Measurements from ENCODE around the gene GID8. TPM values are rescaled to one million over a fixed set of nuclear protein-coding genes. Genes with fewer than 3 reads are reported as not detected.

Gene GID8
- total and polyA plus RNA-seq, 2 experiments from 2014 or later = 41.8 to 106 TPM

DNA sequence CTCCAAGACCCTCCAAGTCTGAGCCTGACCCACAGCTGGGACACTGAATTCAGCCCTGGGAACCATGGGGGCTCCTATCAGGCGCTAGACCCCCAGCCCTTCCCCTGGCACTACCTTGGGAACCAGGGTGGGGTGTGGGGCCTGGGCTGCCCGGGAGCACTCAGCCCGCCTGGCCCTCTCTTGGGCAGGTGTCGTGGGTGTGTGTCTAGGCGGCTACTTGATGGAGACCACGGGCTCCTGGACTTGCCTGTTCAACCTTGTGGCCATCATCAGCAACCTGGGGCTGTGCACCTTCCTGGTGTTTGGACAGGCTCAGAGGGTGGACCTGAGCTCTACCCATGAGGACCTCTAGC is 29.2 kb downstream of the GID8 start:
- H3K36me3 Mint-ChIP-seq (ENCODE audit: low read depth) = no peaks in the 10 kb centered on the region; the same call in 2 of the 3 replicates
- Histone ChIP-seq H3K4me1 (ENCODE audit: insufficient read depth) (peaks cover 7% of the 10 kb centered on the region; the same call in 1 of the 2 replicates), H3F3A (replicated peaks; ENCODE audit: low read depth) (peaks cover 6% of the 10 kb centered on the region), H2AFZ (no peak overlapping the region), H3K79me2 (replicated peaks; ENCODE audit: insufficient read depth) (no peaks in the 10 kb centered on the region), H3K27ac (ENCODE audit: low read depth) (no peak overlapping the region), H3K36me3 (ENCODE audit: insufficient read depth) (no peaks in the 10 kb centered on the region), H3K4me2 (no peak overlapping the region), H3K9me2 (ENCODE audit: insufficient read depth) (no peaks in the 10 kb centered on the region), H3K4me3 (no peak overlapping the region), H3K27me3 (ENCODE audit: insufficient read depth) (no peaks in the 10 kb centered on the region), H4K20me1 (replicated peaks; ENCODE audit: insufficient read depth) (no peaks in the 10 kb centered on the region)
- no peak overlapping the region for H3K4me3 Mint-ChIP-seq
- H3K9me3 Mint-ChIP-seq = no peaks in the 10 kb centered on the region; the same call in 2 of the 3 replicates
- H3K27ac Mint-ChIP-seq = no peak overlapping the region
- ATAC-seq (no peak), DNase-seq (ENCODE audit: low spot score) (no peak)
- H3K27me3 Mint-ChIP-seq (ENCODE audit: insufficient read depth, low read depth, poor library complexity) = peaks cover 17% of the 10 kb centered on the region
- TF ChIP-seq ZNF331 (CRISPR knock-in tag; IDR thresholded peaks at IDR 0.05; ENCODE audit: low read depth) (no peak), JUNB (IDR thresholded peaks at IDR 0.05; ENCODE audit: unreplicated experiment) (no peak), POLR2AphosphoS5 (IDR thresholded peaks at IDR 0.05; ENCODE audit: low read depth) (no peak), CREB1 (CRISPR knock-in tag; IDR thresholded peaks at IDR 0.05; ENCODE audit: low read depth) (no peak), REST (IDR thresholded peaks at IDR 0.05; ENCODE audit: unreplicated experiment) (no peak), STAT1 (IDR thresholded peaks at IDR 0.05; ENCODE audit: unreplicated experiment) (no peak), EZH2 (IDR thresholded peaks at IDR 0.05; ENCODE audit: low read depth, unreplicated experiment) (no peak), CTCF (conservative IDR thresholded peaks at IDR 0.05; ENCODE audit: low read depth in 2 of 2) (no peak), NANOG (IDR thresholded peaks at IDR 0.05; ENCODE audit: borderline replicate concordance) (no peak), EZH2phosphoT487 (IDR thresholded peaks at IDR 0.05; ENCODE audit: unreplicated experiment) (no peak), ZNF114 (CRISPR knock-in tag; IDR thresholded peaks at IDR 0.05) (no peak), ETS1 (IDR thresholded peaks at IDR 0.05) (no peak)
- TF ChIP-seq, protein P1, sequence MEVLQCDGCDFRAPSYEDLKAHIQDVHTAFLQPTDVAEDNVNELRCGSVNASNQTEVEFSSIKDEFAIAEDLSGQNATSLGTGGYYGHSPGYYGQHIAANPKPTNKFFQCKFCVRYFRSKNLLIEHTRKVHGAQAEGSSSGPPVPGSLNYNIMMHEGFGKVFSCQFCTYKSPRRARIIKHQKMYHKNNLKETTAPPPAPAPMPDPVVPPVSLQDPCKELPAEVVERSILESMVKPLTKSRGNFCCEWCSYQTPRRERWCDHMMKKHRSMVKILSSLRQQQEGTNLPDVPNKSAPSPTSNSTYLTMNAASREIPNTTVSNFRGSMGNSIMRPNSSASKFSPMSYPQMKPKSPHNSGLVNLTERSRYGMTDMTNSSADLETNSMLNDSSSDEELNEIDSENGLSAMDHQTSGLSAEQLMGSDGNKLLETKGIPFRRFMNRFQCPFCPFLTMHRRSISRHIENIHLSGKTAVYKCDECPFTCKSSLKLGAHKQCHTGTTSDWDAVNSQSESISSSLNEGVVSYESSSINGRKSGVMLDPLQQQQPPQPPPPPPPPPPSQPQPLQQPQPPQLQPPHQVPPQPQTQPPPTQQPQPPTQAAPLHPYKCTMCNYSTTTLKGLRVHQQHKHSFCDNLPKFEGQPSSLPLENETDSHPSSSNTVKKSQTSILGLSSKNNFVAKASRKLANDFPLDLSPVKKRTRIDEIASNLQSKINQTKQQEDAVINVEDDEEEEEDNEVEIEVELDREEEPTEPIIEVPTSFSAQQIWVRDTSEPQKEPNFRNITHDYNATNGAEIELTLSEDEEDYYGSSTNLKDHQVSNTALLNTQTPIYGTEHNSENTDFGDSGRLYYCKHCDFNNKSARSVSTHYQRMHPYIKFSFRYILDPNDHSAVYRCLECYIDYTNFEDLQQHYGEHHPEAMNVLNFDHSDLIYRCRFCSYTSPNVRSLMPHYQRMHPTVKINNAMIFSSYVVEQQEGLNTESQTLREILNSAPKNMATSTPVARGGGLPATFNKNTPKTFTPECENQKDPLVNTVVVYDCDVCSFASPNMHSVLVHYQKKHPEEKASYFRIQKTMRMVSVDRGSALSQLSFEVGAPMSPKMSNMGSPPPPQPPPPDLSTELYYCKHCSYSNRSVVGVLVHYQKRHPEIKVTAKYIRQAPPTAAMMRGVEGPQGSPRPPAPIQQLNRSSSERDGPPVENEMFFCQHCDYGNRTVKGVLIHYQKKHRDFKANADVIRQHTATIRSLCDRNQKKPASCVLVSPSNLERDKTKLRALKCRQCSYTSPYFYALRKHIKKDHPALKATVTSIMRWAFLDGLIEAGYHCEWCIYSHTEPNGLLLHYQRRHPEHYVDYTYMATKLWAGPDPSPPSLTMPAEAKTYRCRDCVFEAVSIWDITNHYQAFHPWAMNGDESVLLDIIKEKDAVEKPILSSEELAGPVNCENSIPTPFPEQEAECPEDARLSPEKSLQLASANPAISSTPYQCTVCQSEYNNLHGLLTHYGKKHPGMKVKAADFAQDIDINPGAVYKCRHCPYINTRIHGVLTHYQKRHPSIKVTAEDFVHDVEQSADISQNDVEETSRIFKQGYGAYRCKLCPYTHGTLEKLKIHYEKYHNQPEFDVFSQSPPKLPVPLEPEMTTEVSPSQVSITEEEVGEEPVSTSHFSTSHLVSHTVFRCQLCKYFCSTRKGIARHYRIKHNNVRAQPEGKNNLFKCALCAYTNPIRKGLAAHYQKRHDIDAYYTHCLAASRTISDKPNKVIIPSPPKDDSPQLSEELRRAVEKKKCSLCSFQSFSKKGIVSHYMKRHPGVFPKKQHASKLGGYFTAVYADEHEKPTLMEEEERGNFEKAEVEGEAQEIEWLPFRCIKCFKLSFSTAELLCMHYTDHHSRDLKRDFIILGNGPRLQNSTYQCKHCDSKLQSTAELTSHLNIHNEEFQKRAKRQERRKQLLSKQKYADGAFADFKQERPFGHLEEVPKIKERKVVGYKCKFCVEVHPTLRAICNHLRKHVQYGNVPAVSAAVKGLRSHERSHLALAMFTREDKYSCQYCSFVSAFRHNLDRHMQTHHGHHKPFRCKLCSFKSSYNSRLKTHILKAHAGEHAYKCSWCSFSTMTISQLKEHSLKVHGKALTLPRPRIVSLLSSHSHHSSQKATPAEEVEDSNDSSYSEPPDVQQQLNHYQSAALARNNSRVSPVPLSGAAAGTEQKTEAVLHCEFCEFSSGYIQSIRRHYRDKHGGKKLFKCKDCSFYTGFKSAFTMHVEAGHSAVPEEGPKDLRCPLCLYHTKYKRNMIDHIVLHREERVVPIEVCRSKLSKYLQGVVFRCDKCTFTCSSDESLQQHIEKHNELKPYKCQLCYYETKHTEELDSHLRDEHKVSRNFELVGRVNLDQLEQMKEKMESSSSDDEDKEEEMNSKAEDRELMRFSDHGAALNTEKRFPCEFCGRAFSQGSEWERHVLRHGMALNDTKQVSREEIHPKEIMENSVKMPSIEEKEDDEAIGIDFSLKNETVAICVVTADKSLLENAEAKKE (CRISPR knock-in tag; IDR thresholded peaks at IDR 0.05) = no peak
- peaks cover 12% of the 10 kb centered on the region for H3K4me1 Mint-ChIP-seq

Data from GM23338 (cell line).